Panc1 (cell line): ENCODE data around the gene KCNAB1. TPM values are rescaled to one million over a fixed set of nuclear protein-coding genes. Genes with fewer than 3 reads are reported as not detected.

Experiments used
- ATAC-seq: fragments of 200-7000 bp; cut with Tn5 transposase; 2 replicates; pipeline ENCODE4 v1.9.1; 2020; ENCODE audit warnings: mild to moderate bottlenecking, moderate library complexity
- BruUV-seq: library from RNA; stranded (reverse); fragments of 400-500 nt; replicated peaks from 2 replicates; lab custom pipeline; 2021; lab: Mats Ljungman, UMichigan
- CTCF ChIA-PET: fragments of 300-600 bp; sonication (Branson Sonifier 250); formaldehyde crosslinking; loops from one replicate; lab custom pipeline; 2022; ENCODE audit warnings: antibody characterized with exemption; lab: Charles Lee
- POLR2A ChIA-PET: fragments of 300-600 bp; sonication (Branson Sonifier 250); formaldehyde crosslinking; loops from one replicate; lab custom pipeline; 2022; ENCODE audit warnings: antibody characterized with exemption; lab: Charles Lee
- DNase-seq: peaks from one replicate; pipeline ENCODE4 v3.0.0-alpha.2; 2010; ENCODE audit warnings: low read depth, low spot score
- H3K27ac ChIP-seq: 2 replicates; pipeline ENCODE4 v1.5.1; 2011; ENCODE audit warnings: mild to moderate bottlenecking, low read length, inconsistent platforms
- H3K27me3 ChIP-seq: fragments of 200-500 bp; sonication (Bioruptor generic); 2 replicates; pipeline ENCODE4 v1.6.0; 2014; ENCODE audit warnings: low read length, inconsistent platforms; ENCODE audit not compliant: control insufficient read depth, insufficient read depth
- H3K36me3 ChIP-seq: fragments of 200-500 bp; sonication (Bioruptor generic); 2 replicates; pipeline ENCODE4 v1.5.1; 2014; ENCODE audit warnings: inconsistent platforms, mild to moderate bottlenecking, low read length, moderate library complexity; ENCODE audit not compliant: control insufficient read depth, insufficient read depth
- H3K4me1 ChIP-seq: 2 replicates; pipeline ENCODE4 v1.5.1; 2011; ENCODE audit warnings: inconsistent platforms, mild to moderate bottlenecking, low read length, moderate library complexity; ENCODE audit not compliant: control insufficient read depth, insufficient read depth
- H3K4me3 ChIP-seq, 2 experiments: 2 replicates each; pipeline ENCODE4 v1.5.1; 2011 to 2012; ENCODE audit warnings: low read depth in 2 of 2, low read length in 2 of 2, mild to moderate bottlenecking in 2 of 2, inconsistent platforms in 1 of 2, moderate library complexity in 1 of 2
- H3K9me3 ChIP-seq: fragments of 200-500 bp; sonication (Bioruptor generic); 2 replicates; pipeline ENCODE4 v1.5.1; 2014; ENCODE audit warnings: low read depth, mild to moderate bottlenecking, inconsistent platforms, low read length, moderate library complexity; ENCODE audit not compliant: control insufficient read depth, insufficient read depth
- CTCF ChIP-seq: fragments of 450-650 bp; IDR thresholded peaks from 2 replicates; pipeline ENCODE4 v1.5.1; 2017; ENCODE audit warnings: mild to moderate bottlenecking
- POLR2AphosphoS5 ChIP-seq: IDR thresholded peaks from 2 replicates; pipeline ENCODE4 v1.6.1; 2012; ENCODE audit warnings: mild to moderate bottlenecking, low read depth, low read length, moderate library complexity
- REST ChIP-seq, 2 experiments: IDR thresholded peaks; 2 replicates each; pipeline ENCODE4 v1.6.1; 2011 to 2012; ENCODE audit warnings: low read depth in 2 of 2, control low read depth in 1 of 2, low read length in 1 of 2, mild to moderate bottlenecking in 1 of 2, moderate library complexity in 1 of 2; ENCODE audit not compliant: insufficient read depth in 1 of 2
- SIN3A ChIP-seq: IDR thresholded peaks from 2 replicates; pipeline ENCODE4 v1.6.1; 2012; ENCODE audit warnings: low read depth, mild to moderate bottlenecking, low read length, moderate library complexity, borderline replicate concordance; ENCODE audit not compliant: insufficient read depth
- TCF7L2 ChIP-seq: IDR thresholded peaks from 2 replicates; pipeline ENCODE4 v1.6.1; 2011; ENCODE audit warnings: mild to moderate bottlenecking, low read depth, low read length, inconsistent platforms
- in situ Hi-C: cut with HindIII; loops from 2 replicates; pipeline ENCODE4 v1.10.0; 2016; ENCODE audit warnings: low sequenced_read_pairs, low pct_unique_long_range_greater_than_20kb
- intact Hi-C: fragments of 100-400 bp; cut with micrococcal nuclease; formaldehyde crosslinking; loops from one replicate; pipeline ENCODE4 v1.10.0; 2022; ENCODE audit not compliant: unreplicated experiment
- total RNA-seq: library from RNA; stranded (reverse); gene quantifications from one replicate; pipeline ENCODE4 v1.2.1, GENCODE V29; 2021; ENCODE audit not compliant: unreplicated experiment

Gene KCNAB1
- total RNA-seq, 1 experiment from 2014 or later = not detected

GRCh38 chr3:156360083-156360482, 239.7 kb downstream of the KCNAB1 start:
- Histone ChIP-seq H3K9me3 (no peaks in the 10 kb centered on the region), H3K36me3 (no peaks in the 10 kb centered on the region), H3K27ac (no peak overlapping the region), H3K27me3 (peaks cover 8% of the 10 kb centered on the region; the same call in 1 of the 2 replicates), H3K4me1 (no peaks in the 10 kb centered on the region), H3K4me3 (no peak overlapping the region)
- ATAC-seq (no peak), DNase-seq (no peak)
- intact Hi-C loops (no loop called here), in situ Hi-C loops (no loop called here)
- no peak for TF ChIP-seq CTCF
- ChIA-PET CTCF (no interaction called here), POLR2A (interaction anchor here (0.7 kb wide), 1 partner anchor 29 kb away, joined by 4 read pairs; no protein-coding TSS in a partner anchor)
- BruUV-seq = no TSS peak

- CTCF ChIA-PET = no interaction called here
Observed at GRCh38 chr3:156360963-156361362, 240.6 kb downstream of the KCNAB1 start.

More at GRCh38 chr3:156360963-156361362, 240.6 kb downstream of the KCNAB1 start:
- in situ Hi-C loops (no loop called here), intact Hi-C loops (no loop called here)
- no peak for ATAC-seq
- H3K27me3 ChIP-seq = peaks cover 8% of the 10 kb centered on the region; the same call in 1 of the 2 replicates
- no peak for DNase-seq
- no peaks in the 10 kb centered on the region for H3K36me3 ChIP-seq
- H3K9me3 ChIP-seq = no peaks in the 10 kb centered on the region
- H3K4me3 ChIP-seq = no peak overlapping the region
- no peak overlapping the region for H3K27ac ChIP-seq
- no TSS peak for BruUV-seq
- POLR2A ChIA-PET = interaction anchor here (0.6 kb wide), 1 partner anchor 28 kb away, joined by 3 read pairs; no protein-coding TSS in a partner anchor
- H3K4me1 ChIP-seq = no peaks in the 10 kb centered on the region
- TF ChIP-seq SIN3A = no peak
- no peak for TF ChIP-seq REST (IDR thresholded peaks at IDR 0.05; ENCODE audit: insufficient read depth in 1 of 2, low read depth in 2 of 2, low read length in 1 of 2)
- no peak for TF ChIP-seq TCF7L2
- TF ChIP-seq CTCF = no peak
- no peak for TF ChIP-seq POLR2AphosphoS5
